DOHH2 (cell line): ENCODE measurements around the gene ZSWIM8.

Experiments used
- EZH2phosphoT487 ChIP-seq: fragments of 200-600 bp; sonication (generic); IDR thresholded peaks from 2 replicates; pipeline ENCODE4 v1.6.1; 2017; ENCODE audit warnings: borderline replicate concordance, mild to moderate bottlenecking, antibody characterized with exemption, low read length, moderate library complexity, mixed read lengths
- TF ChIP-seq, protein P1 (sequence below): fragments of 200-600 bp; sonication (generic); IDR thresholded peaks from one replicate; pipeline ENCODE4 v1.5.1; 2014; ENCODE audit warnings: antibody characterized with exemption, mild to moderate bottlenecking, low read depth, low read length; ENCODE audit not compliant: poor library complexity, severe bottlenecking

DNA sequence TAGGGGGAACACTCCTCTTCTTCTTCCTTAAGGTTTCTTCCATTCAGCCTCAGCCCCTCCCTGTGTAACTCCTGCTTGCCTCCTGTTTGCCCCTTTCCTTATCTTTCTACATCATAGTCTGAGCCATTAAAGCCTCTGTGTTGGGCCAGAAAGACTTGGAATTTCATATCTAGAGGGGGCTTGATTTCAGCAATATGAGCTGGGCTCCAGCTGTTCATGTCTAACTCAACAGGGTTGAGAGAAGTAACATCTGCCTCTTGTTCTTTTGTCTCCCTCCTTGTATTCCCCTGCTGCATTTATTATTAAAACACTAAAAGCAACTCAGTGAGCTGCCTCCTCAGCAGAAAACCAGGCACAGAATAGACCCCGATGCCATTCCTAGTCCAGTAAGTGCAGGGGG is 23.6 kb upstream of the ZSWIM8 start:
- TF ChIP-seq, protein P1, sequence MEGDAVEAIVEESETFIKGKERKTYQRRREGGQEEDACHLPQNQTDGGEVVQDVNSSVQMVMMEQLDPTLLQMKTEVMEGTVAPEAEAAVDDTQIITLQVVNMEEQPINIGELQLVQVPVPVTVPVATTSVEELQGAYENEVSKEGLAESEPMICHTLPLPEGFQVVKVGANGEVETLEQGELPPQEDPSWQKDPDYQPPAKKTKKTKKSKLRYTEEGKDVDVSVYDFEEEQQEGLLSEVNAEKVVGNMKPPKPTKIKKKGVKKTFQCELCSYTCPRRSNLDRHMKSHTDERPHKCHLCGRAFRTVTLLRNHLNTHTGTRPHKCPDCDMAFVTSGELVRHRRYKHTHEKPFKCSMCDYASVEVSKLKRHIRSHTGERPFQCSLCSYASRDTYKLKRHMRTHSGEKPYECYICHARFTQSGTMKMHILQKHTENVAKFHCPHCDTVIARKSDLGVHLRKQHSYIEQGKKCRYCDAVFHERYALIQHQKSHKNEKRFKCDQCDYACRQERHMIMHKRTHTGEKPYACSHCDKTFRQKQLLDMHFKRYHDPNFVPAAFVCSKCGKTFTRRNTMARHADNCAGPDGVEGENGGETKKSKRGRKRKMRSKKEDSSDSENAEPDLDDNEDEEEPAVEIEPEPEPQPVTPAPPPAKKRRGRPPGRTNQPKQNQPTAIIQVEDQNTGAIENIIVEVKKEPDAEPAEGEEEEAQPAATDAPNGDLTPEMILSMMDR: no peak
- no peak for TF ChIP-seq EZH2phosphoT487
